GM18907 (cell line): ENCODE results near the gene TM7SF2.

Experiments
- ATAC-seq: cut with Tn5 transposase; IDR thresholded peaks from one replicate; pipeline ENCODE4 v1.9.1; 2021; ENCODE audit warnings: mild to moderate bottlenecking, moderate library complexity; ENCODE audit not compliant: unreplicated experiment

Gene TM7SF2

DNA sequence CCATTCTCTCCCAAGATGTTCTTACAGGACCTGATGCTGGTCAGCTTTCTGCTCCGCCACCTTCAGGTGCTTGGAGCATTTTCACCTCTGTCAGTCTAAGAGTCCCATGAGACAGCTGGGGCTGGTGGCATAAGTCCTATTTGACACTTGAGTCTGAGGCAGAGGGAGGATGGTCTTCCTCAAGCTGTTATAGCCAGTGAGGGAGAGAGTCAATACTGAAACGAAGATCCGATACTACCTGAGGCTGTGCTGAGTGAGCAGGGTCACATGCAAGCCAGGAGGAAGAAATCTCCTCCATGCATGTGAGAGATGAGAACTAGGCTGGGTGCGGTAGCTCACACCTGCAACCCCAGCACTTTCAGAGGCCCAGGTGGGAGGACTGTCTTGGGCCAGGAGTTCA, 22.1 kb upstream of the TM7SF2 start:
- no peak for ATAC-seq

DNA sequence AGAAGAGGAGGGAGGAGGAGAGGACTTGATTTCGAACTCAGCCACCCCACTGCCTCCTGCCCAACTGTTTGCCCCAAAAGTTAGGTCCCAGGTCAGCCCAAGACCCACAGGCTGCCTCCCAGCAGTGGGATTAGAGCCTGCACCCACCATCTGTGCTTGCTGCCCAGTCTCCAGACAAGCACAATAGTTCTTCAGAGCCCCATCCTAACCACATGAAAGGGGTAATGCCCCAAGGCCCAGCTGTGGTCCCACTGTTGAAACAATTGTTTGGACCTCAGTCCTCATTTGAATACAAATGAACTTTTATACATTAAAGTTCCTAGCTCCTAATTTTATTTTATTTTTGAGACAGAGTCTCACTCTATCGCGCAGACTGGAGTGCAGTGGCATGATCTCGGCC, 21.0 kb upstream of the TM7SF2 start:
- ATAC-seq = no peak

DNA sequence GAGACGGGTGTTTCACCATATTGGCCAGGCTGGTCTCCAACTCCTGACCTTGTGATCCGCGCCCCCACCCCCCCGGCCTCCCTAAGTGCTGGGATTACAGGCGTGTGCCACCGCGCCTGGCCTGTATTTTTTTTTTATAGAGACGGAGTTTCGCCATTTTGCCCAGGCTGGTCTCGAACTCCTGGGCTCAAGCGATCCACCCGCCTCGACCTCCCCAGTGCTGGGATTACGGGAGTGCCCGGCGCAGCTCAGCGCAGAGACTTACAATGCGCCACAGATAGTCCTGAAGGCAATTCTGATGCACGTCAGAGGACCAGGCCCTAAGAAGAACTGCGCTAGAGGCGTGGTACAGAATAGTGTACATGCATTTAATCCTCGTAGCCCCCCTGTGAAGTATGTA, 16.2 kb upstream of the TM7SF2 start:
- no peak for ATAC-seq

DNA sequence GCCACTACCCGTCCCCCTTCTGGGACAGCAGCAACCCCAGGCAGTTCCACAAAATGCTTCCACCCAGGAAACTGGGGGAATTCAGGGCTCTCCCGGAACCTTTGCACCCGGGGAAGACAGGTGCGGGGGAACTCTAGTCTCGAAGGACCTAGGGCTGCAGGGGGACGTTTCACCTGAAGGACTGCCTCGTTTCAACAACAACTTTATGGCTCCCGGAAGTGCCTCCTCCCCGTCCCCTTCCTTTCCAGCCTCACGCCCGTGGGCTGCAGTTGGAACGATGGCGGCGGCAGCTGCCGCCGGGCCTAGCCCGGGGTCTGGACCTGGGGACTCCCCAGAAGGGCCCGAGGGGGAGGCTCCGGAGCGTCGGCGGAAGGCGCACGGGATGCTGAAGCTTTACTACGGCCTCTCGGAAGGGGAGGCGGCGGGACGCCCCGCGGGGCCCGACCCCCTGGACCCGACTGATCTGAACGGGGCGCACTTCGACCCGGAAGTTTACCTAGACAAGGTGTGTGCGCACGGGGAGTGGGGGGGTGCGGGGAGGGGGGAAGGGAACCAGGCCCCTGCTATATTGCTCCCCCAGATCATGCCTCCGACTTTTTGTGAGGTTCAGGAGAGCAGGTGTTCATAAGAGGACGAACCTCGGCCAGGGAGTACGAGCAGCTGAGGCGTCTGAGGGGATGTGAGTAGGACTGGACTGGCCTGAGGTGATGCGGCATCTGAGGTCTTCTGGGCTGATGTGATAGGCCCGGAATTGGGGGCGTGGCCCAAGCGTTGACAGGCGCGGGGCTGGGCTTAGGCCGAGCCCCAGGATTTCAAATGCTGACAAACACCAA, 15.5 kb upstream of the TM7SF2 start, which contains the start of gene VPS51:
TSS of gene VPS51 (plus strand) at position 241 of the 833 bp plus-strand sequence. CDS start at position 278, 37 bp downstream.
- peak; percentile 80 for ATAC-seq

DNA sequence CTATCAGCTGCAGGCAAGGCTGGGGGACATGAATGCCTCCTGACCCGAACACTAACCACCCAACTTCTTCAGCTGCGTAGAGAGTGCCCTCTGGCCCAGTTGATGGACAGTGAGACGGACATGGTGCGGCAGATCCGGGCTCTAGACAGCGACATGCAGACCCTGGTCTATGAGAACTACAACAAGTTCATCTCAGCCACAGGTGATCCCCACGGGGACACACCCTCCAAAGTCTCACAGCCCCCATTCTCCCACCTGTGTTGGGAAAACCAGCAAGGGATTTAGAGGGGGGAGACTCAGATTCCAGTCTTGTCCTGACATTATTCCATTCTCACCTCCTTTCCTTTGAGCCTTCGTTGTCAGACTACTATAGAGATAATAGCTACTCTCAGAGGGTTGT, 14.7 kb upstream of the TM7SF2 start:
- no peak for ATAC-seq

DNA sequence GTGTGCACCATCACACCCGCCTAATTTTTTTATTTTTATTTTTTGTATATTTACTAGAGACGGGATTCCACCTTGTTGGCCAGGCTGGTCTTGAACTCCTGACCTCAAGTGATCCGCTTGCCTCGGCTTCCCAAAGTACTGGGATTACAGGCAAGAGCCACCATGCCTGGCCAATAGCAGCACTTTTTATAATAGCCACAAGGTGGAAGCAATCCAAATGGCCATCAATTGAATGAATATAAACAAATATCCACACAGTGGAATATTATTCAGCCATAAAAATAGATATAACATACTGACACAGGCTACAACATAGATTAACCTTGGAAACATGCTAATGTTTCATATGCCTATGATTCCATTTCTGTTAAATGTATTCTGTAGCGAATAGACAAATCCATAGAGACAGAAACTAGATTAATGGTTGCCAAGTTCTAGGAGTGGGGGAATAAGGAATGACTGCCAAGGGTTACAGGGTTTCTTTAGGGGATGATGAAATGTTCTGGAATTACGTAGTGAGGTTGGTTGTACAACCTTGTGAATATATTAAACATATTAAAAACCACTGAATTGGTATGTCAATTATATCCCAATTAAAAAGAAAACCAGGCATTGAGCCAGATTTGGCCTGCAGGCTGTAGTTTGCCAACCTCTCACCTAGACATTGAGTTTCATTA, 10.9 kb upstream of the TM7SF2 start:
- no peak for ATAC-seq

DNA sequence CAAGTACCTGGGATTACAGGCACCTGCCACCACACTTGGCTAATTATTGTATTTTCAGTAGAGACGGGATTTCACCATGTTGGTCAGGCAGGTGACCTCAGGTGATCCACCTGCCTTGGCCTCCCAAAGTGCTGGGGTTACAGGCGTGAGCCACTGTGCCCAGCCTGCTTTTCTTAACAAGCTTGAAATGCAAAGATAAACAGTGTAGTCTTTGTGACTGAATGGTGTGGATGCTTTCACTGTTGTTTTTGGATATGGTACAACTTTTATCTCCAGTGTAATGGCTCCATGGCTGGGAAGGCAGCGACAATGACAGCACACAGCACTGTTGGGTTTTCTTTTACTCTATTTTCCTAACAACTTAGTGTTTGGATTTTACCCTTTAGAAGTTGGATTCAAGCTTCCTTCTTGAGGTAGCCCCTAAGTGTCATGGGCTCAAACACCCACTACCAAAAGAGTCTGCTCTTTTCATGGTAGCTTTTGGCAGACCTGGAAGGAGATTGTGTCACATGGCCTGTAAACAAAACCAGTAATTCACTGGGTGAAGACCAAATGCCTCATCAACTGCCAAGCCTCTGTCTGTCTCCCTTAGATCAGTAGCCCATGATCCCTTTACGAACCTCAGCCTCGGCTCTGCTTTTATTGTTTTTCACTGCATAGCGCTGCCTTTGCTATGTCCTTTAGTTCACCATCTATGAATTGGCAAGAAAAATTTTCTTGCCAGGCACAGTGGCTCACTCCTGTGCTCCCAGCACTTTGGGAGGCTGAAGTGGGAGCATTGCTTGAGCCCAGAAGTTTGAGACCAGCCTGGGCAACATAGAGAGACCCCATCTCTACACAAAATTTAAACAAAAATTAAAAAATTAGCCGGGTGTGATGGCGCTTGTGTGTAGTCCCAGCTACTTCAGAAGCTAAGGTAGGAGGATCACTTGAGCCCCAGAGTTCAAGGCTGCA, 9.3 kb upstream of the TM7SF2 start:
- ATAC-seq = no peak

DNA sequence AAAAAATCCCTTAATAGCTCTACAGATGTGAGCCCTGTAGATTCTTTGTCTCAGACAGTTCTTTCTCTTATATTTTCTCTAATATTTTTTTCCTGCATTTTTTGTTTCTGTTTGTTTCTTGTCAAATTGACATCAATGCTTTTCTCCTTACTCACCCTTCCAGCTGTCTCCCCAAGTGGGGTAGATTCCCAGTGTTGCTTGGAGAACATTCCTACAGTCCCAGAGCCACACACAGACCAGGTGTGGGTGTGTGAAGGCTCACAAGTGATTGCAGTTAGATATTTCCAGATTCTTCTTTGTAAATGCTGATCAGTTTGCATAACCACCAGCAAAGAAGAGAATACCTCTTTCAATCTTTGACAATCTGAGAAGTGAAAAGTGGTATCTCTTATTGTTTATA, 8.2 kb upstream of the TM7SF2 start:
- ATAC-seq = no peak

DNA sequence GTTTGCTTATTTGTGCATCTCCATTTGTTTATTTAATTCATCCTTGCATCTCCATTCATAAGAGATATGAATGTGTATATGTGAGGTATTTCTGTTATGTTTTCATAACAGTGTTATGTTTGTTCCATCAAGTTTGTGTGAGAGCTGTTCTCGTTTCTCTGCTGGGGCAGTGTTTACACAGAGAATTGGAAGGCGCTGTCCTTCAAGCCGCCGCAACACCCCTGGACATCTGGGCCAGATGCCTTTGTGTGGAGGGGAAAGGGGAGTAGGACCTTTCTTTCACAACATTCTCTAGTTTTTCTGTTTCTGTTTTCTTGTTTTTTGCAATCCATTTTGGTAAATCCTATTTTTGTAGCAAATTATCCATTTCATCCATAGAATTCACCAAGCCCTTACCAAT, 7.0 kb upstream of the TM7SF2 start:
- no peak for ATAC-seq

DNA sequence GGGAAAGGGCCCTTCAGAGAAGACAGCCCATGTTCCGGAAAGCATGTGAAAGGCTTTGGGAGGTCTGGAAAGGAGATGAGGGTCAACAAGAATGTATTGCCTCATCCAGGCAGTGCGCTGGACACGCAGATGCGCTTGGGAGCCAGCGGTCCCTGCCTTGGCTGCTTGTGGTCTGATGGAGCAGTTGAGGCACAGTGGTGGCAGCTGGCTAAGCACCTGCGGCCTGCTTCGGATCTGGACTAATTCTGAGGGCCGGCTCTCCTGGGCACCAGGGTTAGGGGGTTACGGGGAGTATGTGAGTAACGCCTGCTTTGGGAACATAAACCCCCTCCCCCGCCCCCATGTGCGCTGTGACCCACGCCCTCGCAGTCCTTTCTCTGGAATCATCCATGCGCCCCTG, 4.6 kb upstream of the TM7SF2 start:
- no peak for ATAC-seq

DNA sequence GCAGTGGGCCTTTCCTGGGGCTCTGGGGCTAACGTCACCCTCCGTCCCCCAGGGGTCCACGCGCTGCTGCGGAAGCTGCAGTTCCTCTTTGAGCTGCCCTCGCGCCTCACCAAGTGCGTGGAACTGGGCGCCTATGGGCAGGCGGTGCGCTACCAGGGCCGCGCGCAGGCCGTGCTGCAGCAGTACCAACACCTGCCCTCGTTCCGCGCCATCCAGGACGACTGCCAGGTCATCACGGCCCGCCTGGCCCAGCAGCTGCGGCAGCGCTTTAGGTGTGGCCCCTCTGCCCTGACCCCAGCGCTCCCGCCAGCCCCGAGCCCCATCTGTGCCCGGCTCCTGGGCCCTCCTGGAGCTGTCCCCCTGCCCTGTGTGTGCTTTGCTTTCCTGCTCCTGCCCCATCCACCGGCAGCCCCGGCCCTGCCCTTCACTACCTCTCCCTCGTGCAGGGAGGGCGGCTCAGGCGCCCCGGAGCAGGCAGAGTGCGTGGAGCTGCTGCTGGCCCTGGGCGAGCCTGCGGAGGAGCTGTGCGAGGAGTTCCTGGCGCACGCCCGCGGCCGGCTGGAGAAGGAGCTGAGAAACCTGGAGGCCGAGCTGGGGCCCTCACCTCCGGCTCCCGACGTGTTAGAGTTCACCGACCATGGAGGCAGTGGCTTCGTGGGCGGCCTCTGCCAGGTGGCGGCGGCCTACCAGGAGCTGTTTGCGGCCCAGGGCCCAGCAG, 3.8 kb upstream of the TM7SF2 start:
- ATAC-seq = no peak

DNA sequence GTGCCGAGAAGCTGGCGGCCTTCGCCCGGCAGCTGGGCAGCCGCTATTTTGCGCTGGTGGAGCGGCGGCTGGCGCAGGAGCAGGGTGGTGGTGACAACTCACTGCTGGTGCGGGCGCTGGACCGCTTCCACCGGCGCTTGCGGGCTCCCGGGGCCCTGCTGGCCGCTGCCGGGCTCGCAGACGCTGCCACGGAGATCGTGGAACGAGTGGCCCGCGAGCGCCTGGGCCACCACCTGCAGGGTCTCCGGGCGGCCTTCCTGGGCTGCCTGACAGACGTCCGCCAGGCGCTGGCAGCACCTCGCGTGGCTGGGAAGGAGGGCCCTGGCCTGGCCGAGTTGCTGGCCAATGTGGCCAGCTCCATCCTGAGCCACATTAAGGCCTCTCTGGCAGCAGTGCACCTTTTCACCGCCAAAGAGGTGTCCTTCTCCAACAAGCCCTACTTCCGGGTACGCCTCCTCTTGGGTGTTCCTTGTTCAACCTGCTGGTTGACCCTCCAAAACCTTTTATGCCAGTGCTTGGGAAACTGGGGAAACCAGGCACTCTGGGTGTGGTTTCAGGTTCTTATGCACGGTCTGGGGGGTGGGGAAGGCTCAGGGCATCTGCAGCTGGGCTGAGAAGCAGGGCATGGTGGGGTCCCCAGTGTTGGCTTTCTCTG, 3.1 kb upstream of the TM7SF2 start:
- no peak for ATAC-seq

DNA sequence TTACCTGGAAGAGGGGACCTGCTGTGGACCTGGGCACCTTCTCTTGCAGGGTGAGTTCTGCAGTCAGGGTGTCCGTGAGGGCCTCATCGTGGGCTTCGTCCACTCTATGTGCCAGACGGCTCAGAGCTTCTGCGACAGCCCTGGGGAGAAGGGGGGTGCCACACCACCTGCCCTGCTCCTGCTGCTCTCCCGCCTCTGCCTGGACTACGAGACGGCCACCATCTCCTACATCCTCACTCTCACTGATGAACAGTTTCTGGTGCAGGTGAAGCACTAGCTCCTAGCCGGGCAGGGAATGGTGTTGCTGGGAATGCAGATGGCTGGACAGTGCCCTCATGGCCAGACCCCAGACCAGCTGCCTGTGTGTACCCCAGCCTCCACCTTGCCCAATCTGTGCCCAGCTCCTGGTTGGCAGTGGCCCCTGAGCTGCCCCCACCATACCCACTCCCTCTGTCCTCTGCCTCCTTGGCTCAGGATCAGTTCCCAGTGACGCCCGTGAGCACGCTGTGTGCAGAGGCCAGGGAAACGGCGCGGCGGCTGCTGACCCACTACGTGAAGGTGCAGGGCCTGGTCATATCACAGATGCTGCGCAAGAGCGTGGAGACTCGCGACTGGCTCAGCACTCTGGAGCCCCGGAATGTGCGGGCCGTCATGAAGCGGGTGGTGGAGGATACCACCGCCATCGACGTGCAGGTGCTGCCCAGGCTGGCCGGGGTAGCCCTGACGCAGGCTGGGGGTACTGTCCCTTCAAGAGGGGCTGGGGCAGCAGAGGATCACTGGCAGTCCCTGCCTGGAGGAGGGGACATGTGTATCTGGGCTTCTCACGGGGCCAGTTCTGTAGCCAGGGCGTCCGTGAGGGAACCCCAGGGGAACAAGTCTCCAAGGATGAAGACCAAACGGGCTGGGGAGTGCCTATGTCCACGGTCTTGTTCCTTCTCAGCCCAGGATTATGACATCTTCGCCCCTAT, 2.2 kb upstream of the TM7SF2 start:
- ATAC-seq = no peak

DNA sequence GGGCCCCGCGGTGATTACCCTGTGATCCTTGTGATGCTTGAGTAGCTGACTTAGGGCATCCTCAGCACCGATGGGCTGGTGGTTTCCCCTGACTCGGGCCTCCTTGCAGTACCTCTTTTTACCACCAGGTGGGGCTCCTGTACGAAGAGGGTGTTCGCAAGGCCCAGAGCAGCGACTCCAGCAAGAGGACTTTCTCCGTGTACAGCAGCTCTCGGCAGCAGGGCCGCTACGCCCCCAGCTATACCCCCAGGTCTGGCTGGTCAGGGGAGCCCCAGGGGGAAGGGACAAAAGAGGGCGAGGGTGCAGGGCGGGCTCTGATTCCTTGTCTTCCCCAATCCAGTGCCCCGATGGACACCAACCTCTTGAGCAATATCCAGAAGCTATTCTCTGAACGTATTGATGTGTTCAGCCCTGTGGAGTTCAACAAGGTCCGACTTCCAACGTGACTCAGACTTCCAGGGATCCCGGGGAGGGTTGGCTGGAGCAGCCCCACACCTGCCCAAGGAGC, 1.3 kb upstream of the TM7SF2 start:
- peak; percentile 35 for ATAC-seq

DNA sequence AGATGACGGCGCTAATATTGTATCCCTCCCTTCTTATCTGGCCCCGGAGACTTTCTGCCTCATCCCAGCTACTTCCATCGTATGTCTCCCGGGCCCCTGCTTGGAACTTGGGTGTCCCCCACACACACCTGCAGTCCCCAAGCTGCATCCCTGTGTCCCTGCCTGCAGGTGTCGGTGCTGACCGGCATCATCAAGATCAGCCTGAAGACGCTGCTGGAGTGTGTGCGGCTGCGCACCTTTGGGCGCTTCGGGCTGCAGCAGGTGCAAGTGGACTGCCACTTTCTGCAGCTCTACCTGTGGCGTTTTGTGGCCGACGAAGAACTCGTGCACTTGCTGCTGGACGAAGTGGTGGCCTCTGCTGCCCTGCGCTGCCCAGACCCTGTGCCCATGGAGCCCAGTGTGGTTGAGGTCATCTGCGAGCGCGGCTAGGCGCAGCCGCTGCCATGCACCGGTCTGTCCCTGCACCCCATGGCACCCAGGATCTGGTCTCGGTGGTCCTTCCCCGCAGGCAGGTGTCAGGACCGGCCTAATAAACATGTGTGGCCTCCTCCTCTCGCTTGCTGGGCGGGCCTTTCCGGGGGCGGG, 421 bp upstream of the TM7SF2 start:
- ATAC-seq = no peak

DNA sequence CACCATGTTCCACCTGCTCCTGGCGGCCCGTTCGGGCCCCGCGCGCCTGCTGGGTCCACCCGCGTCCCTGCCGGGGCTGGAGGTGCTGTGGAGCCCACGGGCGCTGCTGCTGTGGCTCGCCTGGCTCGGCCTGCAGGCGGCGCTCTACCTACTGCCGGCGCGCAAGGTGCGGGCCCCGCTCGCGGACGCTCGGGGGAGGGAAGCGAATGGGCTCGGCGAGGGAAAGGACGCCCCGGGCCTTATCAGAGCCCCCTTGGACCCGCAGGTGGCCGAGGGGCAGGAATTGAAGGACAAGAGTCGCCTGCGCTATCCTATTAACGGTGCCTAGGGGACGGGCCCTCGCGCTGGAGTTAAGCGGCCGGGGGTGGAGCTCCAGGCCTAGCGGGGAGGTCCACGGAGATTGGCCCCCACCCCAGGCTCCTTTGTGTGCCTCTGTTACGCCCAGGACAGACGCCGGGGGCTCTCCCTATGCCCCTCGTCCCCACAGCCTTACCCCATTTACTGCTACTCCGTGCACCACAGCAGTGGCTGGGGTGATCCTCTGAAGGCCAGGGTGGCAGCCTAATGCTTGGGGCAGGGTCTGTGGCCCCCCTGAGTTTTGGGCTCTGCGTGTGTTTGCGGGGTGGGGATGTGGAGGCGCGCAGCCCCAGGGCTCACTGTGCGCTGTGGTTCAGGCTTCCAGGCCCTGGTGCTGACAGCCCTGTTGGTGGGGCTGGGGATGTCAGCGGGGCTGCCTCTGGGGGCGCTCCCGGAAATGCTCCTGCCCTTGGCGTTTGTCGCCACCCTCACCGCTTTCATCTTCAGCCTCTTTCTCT, 1.1 kb downstream of the TM7SF2 start:
- ATAC-seq = no peak

DNA sequence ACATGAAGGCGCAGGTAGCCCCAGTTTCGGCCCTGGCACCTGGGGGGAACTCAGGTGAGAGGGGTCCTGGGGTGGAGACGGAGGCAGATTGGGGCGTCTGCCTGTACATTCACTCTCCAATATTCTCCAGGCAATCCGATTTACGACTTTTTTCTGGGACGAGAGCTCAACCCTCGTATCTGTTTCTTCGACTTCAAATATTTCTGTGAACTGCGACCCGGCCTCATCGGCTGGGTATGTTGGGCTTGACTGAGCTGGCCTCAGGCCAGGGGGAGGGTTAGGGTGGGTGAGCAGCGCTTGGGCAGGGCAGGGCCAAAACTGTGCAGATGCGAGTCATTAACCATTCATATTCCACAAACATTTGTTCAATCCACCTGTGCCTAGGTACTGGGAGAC, 1.7 kb downstream of the TM7SF2 start:
- no peak for ATAC-seq

DNA sequence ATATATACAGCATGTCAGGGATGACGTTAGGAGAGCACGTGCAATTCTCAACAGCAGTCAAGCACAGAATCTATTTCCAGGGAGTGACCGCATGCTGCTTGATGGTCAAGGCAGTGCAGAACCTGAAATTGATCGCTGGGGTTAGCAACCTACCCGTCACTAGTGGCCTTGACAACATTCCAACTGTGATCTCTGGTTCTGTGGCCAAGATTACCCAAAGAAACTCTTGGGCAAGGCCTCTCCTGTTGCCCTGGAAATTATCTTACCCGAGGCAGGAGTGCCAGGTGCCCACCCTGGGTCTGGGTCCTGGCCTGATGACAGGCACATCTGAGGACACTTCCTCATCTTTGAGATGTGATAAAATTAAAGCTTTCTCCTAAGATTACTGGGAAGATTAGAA, 2.2 kb downstream of the TM7SF2 start:
- no peak for ATAC-seq
